ENCODE results near the gene TTLL1. TPM values are rescaled to one million over a fixed set of nuclear protein-coding genes. Genes with fewer than 3 reads are reported as not detected.
"Not testable (repeated sequence)": the region's sequence is repeated elsewhere in the genome, so short reads cannot be mapped to it uniquely, and the experiment has no call there.

The TTLL1 gene
- total RNA-seq, 2 experiments from 2014 or later, result 4.2 to 6.0 TPM

GRCh38 chr22:42996646-42997365, 92.4 kb downstream of the TTLL1 start:
- CTCF ChIA-PET, result no interaction called here
- no peak for TF ChIP-seq CTCF (IDR thresholded peaks at IDR 0.05)
- POLR2A ChIA-PET, result no interaction called here
- peaks cover 13% of the 10 kb centered on the region for H3K36me3 Mint-ChIP-seq (ENCODE audit: low read depth)
- no peak for DNase-seq
- H3K4me1 Mint-ChIP-seq (ENCODE audit: low read depth), result peaks cover 47% of the 10 kb centered on the region
- H3K4me3 Mint-ChIP-seq, result no peak overlapping the region
- H3K9me3 Mint-ChIP-seq, result no peaks in the 10 kb centered on the region
- H3K27me3 Mint-ChIP-seq, result no peaks in the 10 kb centered on the region
- intact Hi-C loops (cut with micrococcal nuclease), result no loop called here
- no peak overlapping the region for H3K27ac Mint-ChIP-seq
- ATAC-seq, result no peak

- DNase-seq; H3K9me3 Mint-ChIP-seq; H3K4me3 Mint-ChIP-seq; POLR2A ChIA-PET; H3K27me3 Mint-ChIP-seq; CTCF ChIA-PET; intact Hi-C loops (cut with micrococcal nuclease); ATAC-seq; H3K27ac Mint-ChIP-seq: not testable (repeated sequence)
- peaks cover 13% of the 10 kb centered on the region for H3K36me3 Mint-ChIP-seq (ENCODE audit: low read depth)
- peaks cover 42% of the 10 kb centered on the region for H3K4me1 Mint-ChIP-seq (ENCODE audit: low read depth)
Measured at GRCh38 chr22:42995654-42996053, 93.5 kb downstream of the TTLL1 start.

GRCh38 chr22:42994917-42995562, 94.2 kb downstream of the TTLL1 start:
- ATAC-seq (no peak), DNase-seq (no peak)
- Mint-ChIP-seq H3K27me3 (no peaks in the 10 kb centered on the region), H3K36me3 (ENCODE audit: low read depth) (peaks cover 13% of the 10 kb centered on the region), H3K4me1 (ENCODE audit: low read depth) (peaks cover 40% of the 10 kb centered on the region), H3K9me3 (no peaks in the 10 kb centered on the region), H3K4me3 (no peak overlapping the region), H3K27ac (no peak overlapping the region)
- intact Hi-C loops (cut with micrococcal nuclease), result no loop called here
- POLR2A ChIA-PET, result no interaction called here
- TF ChIP-seq CTCF (IDR thresholded peaks at IDR 0.05), result no peak
- CTCF ChIA-PET, result no interaction called here

- POLR2A ChIA-PET, result no interaction called here
- no peak for ATAC-seq
Measured at GRCh38 chr22:42994276-42994916, 94.8 kb downstream of the TTLL1 start.

More at GRCh38 chr22:42994276-42994916, 94.8 kb downstream of the TTLL1 start:
- Mint-ChIP-seq H3K36me3 (ENCODE audit: low read depth) (peaks cover 13% of the 10 kb centered on the region), H3K9me3 (no peaks in the 10 kb centered on the region), H3K4me1 (ENCODE audit: low read depth) (peaks cover 34% of the 10 kb centered on the region), H3K4me3 (no peak overlapping the region), H3K27ac (no peak overlapping the region), H3K27me3 (no peaks in the 10 kb centered on the region)
- CTCF ChIA-PET, result no interaction called here
- TF ChIP-seq CTCF (IDR thresholded peaks at IDR 0.05), result no peak
- intact Hi-C loops (cut with micrococcal nuclease), result no loop called here
- DNase-seq, result no peak
